ENCODE measurements around the gene GANC.

- TF ChIP-seq REST (IDR thresholded peaks at IDR 0.05; ENCODE audit: insufficient read depth in 1 of 2, low read depth in 2 of 2, low read length in 2 of 2) (no peak), POLR2AphosphoS5 (IDR thresholded peaks at IDR 0.05; ENCODE audit: low read depth, low read length) (no peak), SIN3A (IDR thresholded peaks at IDR 0.05; ENCODE audit: borderline replicate concordance, insufficient read depth, low read length) (no peak)
These were observed 90.5 kb downstream of the GANC start for GRCh38 chr15:42363487-42363886.
